CD14-positive monocyte (primary cell): ENCODE measurements around the gene SSBP2. TPM values are rescaled to one million over a fixed set of nuclear protein-coding genes. Genes with fewer than 3 reads are reported as not detected.
"Not testable (repeated sequence)": the region's sequence is repeated elsewhere in the genome, so short reads cannot be mapped to it uniquely, and the experiment has no call there.

Experiments
- DNase-seq, 3 donors: peaks; one replicate each; pipeline ENCODE4 v3.0.0-alpha.2; 2011 to 2022
- H2AFZ ChIP-seq: 2 replicates; pipeline ENCODE4 v1.6.0; 2012; ENCODE audit warnings: mild to moderate bottlenecking, low read depth, low read length, inconsistent platforms; ENCODE audit not compliant: insufficient read depth, poor library complexity, severe bottlenecking
- H3K27ac ChIP-seq, 2 donors: 1 replicate in 1 of 2; 2 replicates in 1 of 2; pipeline ENCODE4 v1.5.1; 2012 to 2013; ENCODE audit warnings: low read length in 2 of 2, control low read depth in 1 of 2, inconsistent platforms in 1 of 2, low read depth in 1 of 2, mild to moderate bottlenecking in 1 of 2
- H3K27me3 ChIP-seq, 2 donors: one replicate each; pipeline versions ENCODE4 v1.6.0 to v1.6.1; 2011 to 2013; ENCODE audit warnings: low read length in 2 of 2; ENCODE audit not compliant: control insufficient read depth in 2 of 2, insufficient read depth in 2 of 2
- H3K36me3 ChIP-seq, 2 donors: replicated peaks in 1 of 2; 1 replicate in 1 of 2; 2 replicates in 1 of 2; pipeline versions ENCODE4 v1.5.1 to v1.6.1; 2012 to 2013; ENCODE audit warnings: low read length in 2 of 2, control low read depth in 1 of 2, inconsistent platforms in 1 of 2, mild to moderate bottlenecking in 1 of 2; ENCODE audit not compliant: insufficient read depth in 2 of 2, control insufficient read depth in 1 of 2
- H3K4me1 ChIP-seq, 2 donors: 1 replicate in 1 of 2; 2 replicates in 1 of 2; pipeline versions ENCODE4 v1.5.1 to v1.6.1; 2012 to 2013; ENCODE audit warnings: low read length in 2 of 2, control low read depth in 1 of 2, inconsistent platforms in 1 of 2, mild to moderate bottlenecking in 1 of 2, moderate library complexity in 1 of 2; ENCODE audit not compliant: insufficient read depth in 2 of 2, control insufficient read depth in 1 of 2
- H3K4me2 ChIP-seq: replicated peaks from 2 replicates; pipeline ENCODE3; 2012; ENCODE audit warnings: low read length, moderate library complexity, mild to moderate bottlenecking; ENCODE audit not compliant: poor library complexity, severe bottlenecking; ENCODE audit errors: extremely low read depth
- H3K4me3 ChIP-seq, 3 experiments: fragments of 200-600 bp in 1 of 3; sonication (generic) in 1 of 3; replicated peaks in 1 of 3; 1 replicate in 2 of 3; 2 replicates in 1 of 3; pipeline ENCODE4 v1.5.1; 2011 to 2013; ENCODE audit warnings: low read length in 3 of 3, mild to moderate bottlenecking in 3 of 3, control low read depth in 2 of 3, low read depth in 2 of 3, inconsistent platforms in 1 of 3, moderate library complexity in 1 of 3
- H3K79me2 ChIP-seq: 2 replicates; pipeline ENCODE4 v1.6.0; 2012; ENCODE audit warnings: mild to moderate bottlenecking, control low read depth, inconsistent platforms, low read length, moderate library complexity; ENCODE audit not compliant: insufficient read depth
- H3K9ac ChIP-seq: 2 replicates; pipeline ENCODE4 v1.6.0; 2017; ENCODE audit warnings: low read length, mild to moderate bottlenecking; ENCODE audit not compliant: insufficient read depth, poor library complexity, severe bottlenecking
- H3K9me3 ChIP-seq, 2 donors: replicated peaks in 1 of 2; 1 replicate in 1 of 2; 2 replicates in 1 of 2; pipeline versions ENCODE4 v1.5.1 to v1.6.1; 2012 to 2013; ENCODE audit warnings: low read length in 2 of 2, control low read depth in 1 of 2; ENCODE audit not compliant: control insufficient read depth in 1 of 2, insufficient read depth in 1 of 2
- H4K20me1 ChIP-seq: 2 replicates; pipeline ENCODE4 v1.6.0; 2012; ENCODE audit warnings: mild to moderate bottlenecking, low read length, control low read depth, moderate library complexity; ENCODE audit not compliant: insufficient read depth
- H3K27ac Mint-ChIP-seq, 7 donors: one replicate each; pipeline ENCODE4 v1.8.0; 2020; ENCODE audit warnings: mild to moderate bottlenecking in 7 of 7, mixed read lengths in 7 of 7, moderate library complexity in 6 of 7, inconsistent platforms in 2 of 7
- H3K27me3 Mint-ChIP-seq, 3 donors: one replicate each; pipeline ENCODE4 v1.8.0; 2021 to 2022; ENCODE audit warnings: low read depth in 3 of 3, mild to moderate bottlenecking in 3 of 3, mixed read lengths in 3 of 3, moderate library complexity in 3 of 3, inconsistent platforms in 1 of 3
- H3K36me3 Mint-ChIP-seq, 2 donors: one replicate each; pipeline ENCODE4 v1.8.0; 2020; ENCODE audit warnings: mixed read lengths in 2 of 2, inconsistent platforms in 1 of 2, mild to moderate bottlenecking in 1 of 2
- H3K4me1 Mint-ChIP-seq: one replicate; pipeline ENCODE4 v1.8.0; 2020; ENCODE audit warnings: mild to moderate bottlenecking, mixed read lengths
- H3K4me3 Mint-ChIP-seq, 2 donors: one replicate each; pipeline ENCODE4 v1.8.0; 2020; ENCODE audit warnings: mild to moderate bottlenecking in 2 of 2, mixed read lengths in 2 of 2, moderate library complexity in 1 of 2
- H3K9me3 Mint-ChIP-seq, 7 donors: one replicate each; pipeline ENCODE4 v1.8.0; 2020 to 2022; ENCODE audit warnings: mixed read lengths in 7 of 7, mild to moderate bottlenecking in 6 of 7, moderate library complexity in 6 of 7, inconsistent platforms in 2 of 7
- CTCF ChIP-seq: fragments of 200-600 bp; IDR thresholded peaks from one replicate; pipeline ENCODE4 v1.8.0; 2022; ENCODE audit warnings: antibody characterized with exemption, mild to moderate bottlenecking
- WGBS: methylation state at CpG from one replicate; pipeline ENCODE4 v1.1.5; 2013; ENCODE audit warnings: missing lambda C conversion rate; ENCODE audit not compliant: insufficient coverage; 5-methylcytosine and 5-hydroxymethylcytosine counted together
- intact Hi-C, 2 donors: fragments of 100-400 bp; cut with micrococcal nuclease; formaldehyde crosslinking; loops; one replicate each; pipeline versions ENCODE4 v1.15.0 to v1.15.1; 2023
- polyA plus RNA-seq, 3 donors: library from polyadenylated mRNA; depleted of rRNA in 1 of 3; unstranded in 2 of 3; stranded (reverse) in 1 of 3; fragments of 300-500 nt in 2 of 3; fragments of >200 nt in 1 of 3; fragmentation: Illumina TruSeq in 2 of 3; gene quantifications; 1 replicate in 2 of 3; 2 replicates in 1 of 3; pipeline ENCODE4 v1.2.3, GENCODE V29; 2012 to 2021

The SSBP2 gene
- polyA plus RNA-seq, 3 donors = 29.1 to 55.2 (median 53.4) TPM

- no peak overlapping the region for H3K4me3 Mint-ChIP-seq
Measured at GRCh38 chr5:81604193-81604592, 146.7 kb downstream of the SSBP2 start.

GRCh38 chr5:81601919-81602318 lies 149.0 kb downstream of the SSBP2 start:
- Mint-ChIP-seq H3K4me1 (no peaks in the 10 kb centered on the region), H3K36me3 (peaks cover 10 to 15% of the 10 kb centered on the region in 2 donors), H3K27me3 (no peaks in the 10 kb centered on the region), H3K9me3 (peaks cover 0 to 8% (median 2%) of the 10 kb centered on the region in 7 donors), H3K4me3 (no peak overlapping the region), H3K27ac (no peak overlapping the region)
- Histone ChIP-seq H3K9ac (no peak overlapping the region), H3K9me3 (no peaks in the 10 kb centered on the region), H3K36me3 (peaks cover 0 to 6% of the 10 kb centered on the region in 2 donors), H3K4me2 (no peak overlapping the region), H2AFZ (no peak overlapping the region), H3K4me3 (no peak overlapping the region), H3K27me3 (no peaks in the 10 kb centered on the region), H3K79me2 (no peaks in the 10 kb centered on the region), H4K20me1 (no peaks in the 10 kb centered on the region), H3K27ac (no peak overlapping the region), H3K4me1 (no peaks in the 10 kb centered on the region)
- intact Hi-C loops = no loop called here
- no CpG with 5 or more reads among the region's 1 CpG for WGBS
- no peak for TF ChIP-seq CTCF
- DNase-seq = no peak

More at GRCh38 chr5:81604193-81604592, 146.7 kb downstream of the SSBP2 start:
- no peak overlapping the region for H2AFZ ChIP-seq
- H3K9me3 ChIP-seq = no peaks in the 10 kb centered on the region
- no peaks in the 10 kb centered on the region for H3K4me1 Mint-ChIP-seq
- peaks cover 0 to 2% (median 0%) of the 10 kb centered on the region in 7 donors for H3K9me3 Mint-ChIP-seq
- no peak overlapping the region for H3K27ac ChIP-seq
- no peaks in the 10 kb centered on the region for H3K79me2 ChIP-seq
- intact Hi-C loops = no loop called here
- H3K27me3 ChIP-seq = no peaks in the 10 kb centered on the region
- no peak overlapping the region for H3K27ac Mint-ChIP-seq
- H3K27me3 Mint-ChIP-seq = no peaks in the 10 kb centered on the region
- no peak overlapping the region for H3K4me3 ChIP-seq
- no peak overlapping the region for H3K4me2 ChIP-seq
- no peak for DNase-seq
- no peak overlapping the region for H3K9ac ChIP-seq
- no peaks in the 10 kb centered on the region for H3K4me1 ChIP-seq
- peaks cover 0 to 6% of the 10 kb centered on the region in 2 donors for H3K36me3 ChIP-seq
- no peaks in the 10 kb centered on the region for H4K20me1 ChIP-seq
- peaks cover 8 to 15% of the 10 kb centered on the region in 2 donors for H3K36me3 Mint-ChIP-seq
- no peak for TF ChIP-seq CTCF

- DNase-seq, H3K27ac Mint-ChIP-seq, H3K9me3 ChIP-seq, H3K36me3 ChIP-seq, H3K9ac ChIP-seq, H3K4me3 ChIP-seq, H3K79me2 ChIP-seq, H4K20me1 ChIP-seq, H2AFZ ChIP-seq, H3K4me1 Mint-ChIP-seq, H3K4me2 ChIP-seq, H3K4me3 Mint-ChIP-seq, intact Hi-C loops, H3K27me3 ChIP-seq, H3K27ac ChIP-seq, H3K27me3 Mint-ChIP-seq, H3K4me1 ChIP-seq: not testable (repeated sequence)
- 90% methylated on average over 2 of the region's 10 CpGs for WGBS
- Mint-ChIP-seq H3K9me3 (peaks cover 17 to 31% (median 25%) of the 10 kb centered on the region in 7 donors), H3K36me3 (peaks cover 6 to 23% of the 10 kb centered on the region in 2 donors)
Measured at GRCh38 chr5:81592085-81592484, 158.8 kb downstream of the SSBP2 start.
